Prostate gland (tissue), 2 donors: ENCODE results near the gene CTDP1. TPM values are rescaled to one million over a fixed set of nuclear protein-coding genes. Genes with fewer than 3 reads are reported as not detected.

Experiments used
- DNase-seq: peaks from one replicate; pipeline ENCODE4 v3.0.0-alpha.2; 2019; ENCODE audit warnings: low spot score
- H3K27ac ChIP-seq, 2 donors: fragments of 200-600 bp; sonication (generic); 2 replicates each; pipeline ENCODE4 v1.5.1; 2017 to 2019
- H3K27me3 ChIP-seq: fragments of 200-600 bp; sonication (generic); replicated peaks from 2 replicates; pipeline ENCODE4 v1.5.1; 2019; ENCODE audit not compliant: insufficient read depth
- H3K36me3 ChIP-seq, 2 donors: fragments of 200-600 bp; sonication (generic); 1 replicate in 1 of 2; 2 replicates in 1 of 2; pipeline versions ENCODE4 v1.5.1 to v1.8.1; 2017 to 2019
- H3K4me1 ChIP-seq: fragments of 200-600 bp; sonication (generic); replicated peaks from 2 replicates; pipeline ENCODE4 v1.5.1; 2019
- H3K4me3 ChIP-seq, 2 donors: fragments of 200-600 bp; sonication (generic); 2 replicates each; pipeline ENCODE4 v1.5.1; 2017 to 2019
- H3K9me3 ChIP-seq: fragments of 200-600 bp; sonication (generic); 2 replicates; pipeline ENCODE4 v1.5.1; 2017
- POLR2A ChIP-seq: fragments of 450-650 bp; IDR thresholded peaks from one replicate; pipeline ENCODE4 v1.6.1; 2016; ENCODE audit warnings: antibody characterized with exemption, mild to moderate bottlenecking
- POLR2AphosphoS5 ChIP-seq: sonication (generic); formaldehyde crosslinking; IDR thresholded peaks from one replicate; pipeline ENCODE4 v1.6.1; 2017; ENCODE audit warnings: antibody characterized with exemption
- WGBS: methylation state at CpG from one replicate; pipeline ENCODE4 v1.1.5; 2018; 5-methylcytosine and 5-hydroxymethylcytosine counted together
- intact Hi-C: fragments of 100-400 bp; cut with DNase I; formaldehyde crosslinking; loops from one replicate; pipeline ENCODE4 v1.14.2; 2022
- total RNA-seq, 2 donors: library from RNA; depleted of rRNA; stranded (reverse); fragments of >200 nt; gene quantifications; one replicate each; pipeline ENCODE4 v1.1.0, GENCODE V29; 2016
- TF ChIP-seq, protein P1 (sequence below), 4 experiments: fragments of 200-600 bp in 2 of 4; fragments of 450-650 bp in 2 of 4; sonication (generic) in 2 of 4; IDR thresholded peaks; 1 replicate in 3 of 4; 2 replicates in 1 of 4; pipeline ENCODE4 v1.5.1; 2016 to 2019; ENCODE audit warnings: antibody characterized with exemption in 4 of 4, mild to moderate bottlenecking in 2 of 4, moderate library complexity in 2 of 4

CTDP1 gene, protein sequence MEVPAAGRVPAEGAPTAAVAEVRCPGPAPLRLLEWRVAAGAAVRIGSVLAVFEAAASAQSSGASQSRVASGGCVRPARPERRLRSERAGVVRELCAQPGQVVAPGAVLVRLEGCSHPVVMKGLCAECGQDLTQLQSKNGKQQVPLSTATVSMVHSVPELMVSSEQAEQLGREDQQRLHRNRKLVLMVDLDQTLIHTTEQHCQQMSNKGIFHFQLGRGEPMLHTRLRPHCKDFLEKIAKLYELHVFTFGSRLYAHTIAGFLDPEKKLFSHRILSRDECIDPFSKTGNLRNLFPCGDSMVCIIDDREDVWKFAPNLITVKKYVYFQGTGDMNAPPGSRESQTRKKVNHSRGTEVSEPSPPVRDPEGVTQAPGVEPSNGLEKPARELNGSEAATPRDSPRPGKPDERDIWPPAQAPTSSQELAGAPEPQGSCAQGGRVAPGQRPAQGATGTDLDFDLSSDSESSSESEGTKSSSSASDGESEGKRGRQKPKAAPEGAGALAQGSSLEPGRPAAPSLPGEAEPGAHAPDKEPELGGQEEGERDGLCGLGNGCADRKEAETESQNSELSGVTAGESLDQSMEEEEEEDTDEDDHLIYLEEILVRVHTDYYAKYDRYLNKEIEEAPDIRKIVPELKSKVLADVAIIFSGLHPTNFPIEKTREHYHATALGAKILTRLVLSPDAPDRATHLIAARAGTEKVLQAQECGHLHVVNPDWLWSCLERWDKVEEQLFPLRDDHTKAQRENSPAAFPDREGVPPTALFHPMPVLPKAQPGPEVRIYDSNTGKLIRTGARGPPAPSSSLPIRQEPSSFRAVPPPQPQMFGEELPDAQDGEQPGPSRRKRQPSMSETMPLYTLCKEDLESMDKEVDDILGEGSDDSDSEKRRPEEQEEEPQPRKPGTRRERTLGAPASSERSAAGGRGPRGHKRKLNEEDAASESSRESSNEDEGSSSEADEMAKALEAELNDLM
- 10 to 100 TPM; 23.0 to 33.6 TPM for total RNA-seq

GRCh38 chr18:79679552-79680099 lies at the start of gene CTDP1:
TSS of gene CTDP1 (plus strand) at chr18:79679803. CDS start at chr18:79679948, 145 bp downstream.
- under 1% methylated on average over 81 of the region's 88 CpGs for WGBS
- peak within 1 kb of the TSS; percentile 98 to 99 for H3K27ac ChIP-seq
- peak; percentile 87 for DNase-seq
- peaks cover 11% of the 10 kb centered on the region for H3K4me1 ChIP-seq
- intact Hi-C loops, result loop anchor here (5.0 to 10.0 kb wide), 3 partner anchors 265 to 615 kb away; partner anchors contain the start of genes ATP9B and RBFA
- H3K9me3 ChIP-seq, result no peaks in the 10 kb centered on the region
- H3K36me3 ChIP-seq, result no peaks in the 10 kb centered on the region
- no peaks in the 10 kb centered on the region for H3K27me3 ChIP-seq
- peak; percentile 70 for TF ChIP-seq POLR2AphosphoS5
- TF ChIP-seq, protein P1, sequence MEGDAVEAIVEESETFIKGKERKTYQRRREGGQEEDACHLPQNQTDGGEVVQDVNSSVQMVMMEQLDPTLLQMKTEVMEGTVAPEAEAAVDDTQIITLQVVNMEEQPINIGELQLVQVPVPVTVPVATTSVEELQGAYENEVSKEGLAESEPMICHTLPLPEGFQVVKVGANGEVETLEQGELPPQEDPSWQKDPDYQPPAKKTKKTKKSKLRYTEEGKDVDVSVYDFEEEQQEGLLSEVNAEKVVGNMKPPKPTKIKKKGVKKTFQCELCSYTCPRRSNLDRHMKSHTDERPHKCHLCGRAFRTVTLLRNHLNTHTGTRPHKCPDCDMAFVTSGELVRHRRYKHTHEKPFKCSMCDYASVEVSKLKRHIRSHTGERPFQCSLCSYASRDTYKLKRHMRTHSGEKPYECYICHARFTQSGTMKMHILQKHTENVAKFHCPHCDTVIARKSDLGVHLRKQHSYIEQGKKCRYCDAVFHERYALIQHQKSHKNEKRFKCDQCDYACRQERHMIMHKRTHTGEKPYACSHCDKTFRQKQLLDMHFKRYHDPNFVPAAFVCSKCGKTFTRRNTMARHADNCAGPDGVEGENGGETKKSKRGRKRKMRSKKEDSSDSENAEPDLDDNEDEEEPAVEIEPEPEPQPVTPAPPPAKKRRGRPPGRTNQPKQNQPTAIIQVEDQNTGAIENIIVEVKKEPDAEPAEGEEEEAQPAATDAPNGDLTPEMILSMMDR (IDR thresholded peaks at IDR 0.05), result peak in 1 of 4 experiments; percentile 16
- peak; percentile 46 for TF ChIP-seq POLR2A
- H3K4me3 ChIP-seq, result peak within 1 kb of the TSS; percentile 69 to 88

GRCh38 chr18:79630281-79631095 lies 49.1 kb upstream of the CTDP1 start:
- no peak for DNase-seq
- Histone ChIP-seq H3K4me3 (no peak overlapping the region), H3K27ac (peak overlapping the region in 1 of 2 donors; percentile 14), H3K36me3 (no peaks in the 10 kb centered on the region), H3K4me1 (no peaks in the 10 kb centered on the region), H3K27me3 (no peaks in the 10 kb centered on the region), H3K9me3 (no peaks in the 10 kb centered on the region)
- whole genome bisulfite sequencing, result 78% methylated on average over 36 of the region's 36 CpGs
- intact Hi-C loops, result no loop called here
- TF ChIP-seq, protein P1 (IDR thresholded peaks at IDR 0.05), result no peak
- no peak for TF ChIP-seq POLR2AphosphoS5
- TF ChIP-seq POLR2A, result no peak

DNA sequence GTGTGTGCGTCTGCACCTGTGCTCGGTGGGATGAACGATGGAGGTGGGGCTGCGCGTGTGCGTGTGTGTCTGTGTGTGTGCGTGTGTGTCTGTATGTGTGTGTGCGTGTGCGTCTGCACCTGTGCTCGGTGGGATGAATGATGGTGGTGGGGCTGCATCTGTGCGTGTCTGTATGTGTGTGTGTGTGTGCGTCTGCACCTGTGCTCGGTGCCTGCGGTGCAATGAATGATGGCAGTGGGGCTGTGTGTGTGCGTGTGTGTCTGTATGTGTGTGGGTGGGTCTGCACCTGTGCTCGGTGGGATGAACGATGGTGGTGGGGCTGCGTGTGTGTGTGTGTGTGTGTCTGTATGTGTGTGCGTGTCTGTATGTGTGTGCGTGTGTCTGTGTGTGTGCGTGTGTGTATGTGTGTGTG lies 48.5 kb upstream of the CTDP1 start:
- Histone ChIP-seq H3K4me3 (no peak overlapping the region), H3K9me3 (no peaks in the 10 kb centered on the region), H3K36me3 (no peaks in the 10 kb centered on the region), H3K27ac (no peak overlapping the region), H3K4me1 (no peaks in the 10 kb centered on the region), H3K27me3 (no peaks in the 10 kb centered on the region)
- intact Hi-C loops, result no loop called here
- TF ChIP-seq, protein P1 (IDR thresholded peaks at IDR 0.05), result no peak
- 93% methylated on average over 21 of the region's 21 CpGs for WGBS
- no peak for DNase-seq

DNA sequence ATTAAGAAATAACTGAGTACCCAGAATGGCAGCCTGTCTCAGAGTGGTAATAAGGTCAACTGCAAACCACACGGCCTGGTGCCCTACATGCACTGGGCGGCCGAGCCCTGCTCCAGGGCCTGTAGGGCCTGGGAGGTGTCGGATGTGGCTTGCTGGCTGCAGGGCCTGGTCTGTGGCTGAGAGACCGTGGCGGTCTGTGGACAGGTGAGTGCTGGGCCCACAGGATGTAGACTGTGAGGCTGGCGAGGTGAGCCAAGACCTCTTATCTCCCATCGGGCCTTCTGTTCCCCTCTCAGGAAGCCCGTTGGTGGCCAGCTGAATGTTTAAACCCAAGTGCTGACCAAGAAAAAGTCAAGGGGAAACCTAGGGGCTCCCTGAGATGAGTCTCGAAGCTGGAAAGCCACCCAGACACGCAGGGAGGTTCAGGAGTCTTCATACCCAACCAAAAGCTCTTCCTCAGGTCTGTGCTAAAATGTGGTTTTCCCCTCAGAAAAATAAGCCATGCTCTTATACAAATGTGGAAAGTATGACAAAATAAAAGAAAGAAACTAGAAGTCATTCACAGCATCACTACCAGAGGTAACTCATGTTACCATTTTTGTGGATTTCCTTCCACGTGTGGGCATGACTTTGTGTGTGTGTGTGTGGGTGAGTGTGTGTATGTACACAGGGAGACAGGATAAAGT lies 47.7 kb upstream of the CTDP1 start:
- intact Hi-C loops, result no loop called here
- no peak for DNase-seq
- TF ChIP-seq POLR2A (no peak), POLR2AphosphoS5 (no peak)
- TF ChIP-seq, protein P1 (IDR thresholded peaks at IDR 0.05), result no peak
- no peak overlapping the region for H3K4me3 ChIP-seq
- H3K27me3 ChIP-seq, result no peaks in the 10 kb centered on the region
- H3K27ac ChIP-seq, result no peak overlapping the region
- H3K4me1 ChIP-seq, result no peaks in the 10 kb centered on the region
- H3K36me3 ChIP-seq, result no peaks in the 10 kb centered on the region
- 91% methylated on average over 12 of the region's 12 CpGs for WGBS
- no peaks in the 10 kb centered on the region for H3K9me3 ChIP-seq
